IMR-90 (cell line): Measurements from ENCODE around the gene ALOX15. TPM values are rescaled to one million over a fixed set of nuclear protein-coding genes. Genes with fewer than 3 reads are reported as not detected.
"Not testable (repeated sequence)": the region's sequence is repeated elsewhere in the genome, so short reads cannot be mapped to it uniquely, and the experiment has no call there.

Source experiments
- ATAC-seq: fragments of 200-7000 bp; cut with Tn5 transposase; 2 replicates; pipeline ENCODE4 v1.9.1; 2020; ENCODE audit warnings: low read depth, mild to moderate bottlenecking, moderate library complexity
- BruUV-seq: library from RNA; stranded (reverse); fragments of 400-500 nt; replicated peaks from 2 replicates; lab custom pipeline; 2021; lab: Mats Ljungman, UMichigan
- CTCF ChIA-PET: fragments of 300-600 bp; formaldehyde crosslinking; extraction: SDS; loops from one replicate; lab custom pipeline; 2021; ENCODE audit warnings: antibody characterized with exemption; lab: Yijun Ruan, JAX
- POLR2A ChIA-PET: fragments of 300-600 bp; sonication (Branson Sonifier 250); formaldehyde crosslinking; loops from one replicate; lab custom pipeline; 2022; ENCODE audit warnings: antibody characterized with exemption; ENCODE audit not compliant: unreplicated experiment; lab: Charles Lee
- DNase-seq: peaks from one replicate; pipeline ENCODE4 v3.0.0; 2013
- H2AFZ ChIP-seq: replicated peaks from 2 replicates; pipeline ENCODE3; 2013; ENCODE audit warnings: low read length, mild to moderate bottlenecking; ENCODE audit not compliant: poor library complexity
- H2AK5ac ChIP-seq: 2 replicates; pipeline ENCODE4 v1.6.1; 2013; ENCODE audit warnings: low read depth, low read length, inconsistent platforms
- H2AK9ac ChIP-seq: replicated peaks from 2 replicates; pipeline ENCODE3; 2013; ENCODE audit warnings: mild to moderate bottlenecking, low read depth, low read length, moderate library complexity; ENCODE audit not compliant: poor library complexity
- H2BK120ac ChIP-seq: 2 replicates; pipeline ENCODE4 v1.6.1; 2013; ENCODE audit warnings: low read depth, low read length, inconsistent platforms
- H2BK15ac ChIP-seq: 3 replicates; pipeline ENCODE4 v1.6.1; 2013; ENCODE audit warnings: low read depth, low read length, inconsistent platforms
- H2BK20ac ChIP-seq: 2 replicates; pipeline ENCODE4 v1.6.1; 2013; ENCODE audit warnings: low read depth, mild to moderate bottlenecking, inconsistent platforms, low read length, moderate library complexity
- H2BK5ac ChIP-seq: 2 replicates; pipeline ENCODE4 v1.6.1; 2013; ENCODE audit warnings: mild to moderate bottlenecking, low read depth, low read length, inconsistent platforms; ENCODE audit not compliant: poor library complexity, severe bottlenecking
- H3K14ac ChIP-seq: replicated peaks from 2 replicates; pipeline ENCODE4 v1.6.1; 2013; ENCODE audit warnings: low read depth, low read length, inconsistent platforms
- H3K18ac ChIP-seq: 2 replicates; pipeline ENCODE4 v1.6.1; 2013; ENCODE audit warnings: low read depth, low read length, control low read depth
- H3K23ac ChIP-seq: 2 replicates; pipeline ENCODE4 v1.6.1; 2013; ENCODE audit warnings: low read depth, low read length, inconsistent platforms
- H3K27ac ChIP-seq: 2 replicates; pipeline ENCODE4 v1.5.1; 2013; ENCODE audit warnings: mild to moderate bottlenecking, control low read depth, low read length; ENCODE audit not compliant: insufficient read depth
- H3K27me3 ChIP-seq: 2 replicates; pipeline ENCODE4 v1.6.1; 2013; ENCODE audit warnings: low read length; ENCODE audit not compliant: control insufficient read depth, insufficient read depth
- H3K36me3 ChIP-seq: 2 replicates; pipeline ENCODE4 v1.6.1; 2013; ENCODE audit warnings: low read length, mixed read lengths; ENCODE audit not compliant: control insufficient read depth, insufficient read depth
- H3K4ac ChIP-seq: 2 replicates; pipeline ENCODE4 v1.6.1; 2013; ENCODE audit warnings: low read depth, low read length, inconsistent platforms
- H3K4me1 ChIP-seq: 2 replicates; pipeline ENCODE4 v1.6.1; 2013; ENCODE audit warnings: low read length, mixed read lengths; ENCODE audit not compliant: control insufficient read depth, insufficient read depth
- H3K4me2 ChIP-seq: 2 replicates; pipeline ENCODE4 v1.6.1; 2013; ENCODE audit warnings: low read depth, mild to moderate bottlenecking, control low read depth, low read length, moderate library complexity
- H3K4me3 ChIP-seq: 2 replicates; pipeline ENCODE4 v1.5.1; 2013; ENCODE audit warnings: low read depth, mild to moderate bottlenecking, control low read depth, low read length, moderate library complexity; ENCODE audit not compliant: insufficient read depth
- H3K56ac ChIP-seq: 2 replicates; pipeline ENCODE4 v1.6.1; 2013; ENCODE audit warnings: low read length, inconsistent platforms; ENCODE audit not compliant: insufficient read depth; ENCODE audit errors: extremely low read depth
- H3K79me1 ChIP-seq, 2 experiments: 2 replicates each; pipeline ENCODE4 v1.6.1; 2013; ENCODE audit warnings: low read length in 2 of 2, inconsistent platforms in 1 of 2, low read depth in 1 of 2
- H3K9ac ChIP-seq: 2 replicates; pipeline ENCODE4 v1.6.1; 2013; ENCODE audit warnings: low read depth, low read length, control low read depth
- H3K9me1 ChIP-seq: 2 replicates; pipeline ENCODE4 v1.6.1; 2013; ENCODE audit warnings: low read length, inconsistent platforms; ENCODE audit not compliant: insufficient read depth
- H3K9me3 ChIP-seq: 2 replicates; pipeline ENCODE4 v1.6.1; 2013; ENCODE audit warnings: low read length; ENCODE audit not compliant: control insufficient read depth, insufficient read depth
- H4K20me1 ChIP-seq: 2 replicates; pipeline ENCODE4 v1.6.1; 2013; ENCODE audit warnings: low read length, inconsistent platforms; ENCODE audit not compliant: insufficient read depth
- H4K5ac ChIP-seq: 2 replicates; pipeline ENCODE4 v1.6.1; 2013; ENCODE audit warnings: mild to moderate bottlenecking, low read depth, low read length, control low read depth
- H4K8ac ChIP-seq, 2 experiments: 2 replicates each; pipeline ENCODE4 v1.6.1; 2013; ENCODE audit warnings: low read depth in 2 of 2, low read length in 2 of 2, control low read depth in 1 of 2, inconsistent platforms in 1 of 2
- H4K91ac ChIP-seq: 2 replicates; pipeline ENCODE4 v1.6.1; 2013; ENCODE audit warnings: low read depth, low read length, inconsistent platforms; ENCODE audit not compliant: insufficient read depth
- WGBS, 2 experiments: methylation state at CpG; one replicate each; pipeline versions ENCODE4 v1.1.5 to v1.1.7; 2013; ENCODE audit warnings: missing lambda C conversion rate in 2 of 2; ENCODE audit not compliant: insufficient read length in 1 of 2; ENCODE audit errors: extremely low coverage in 2 of 2; 5-methylcytosine and 5-hydroxymethylcytosine counted together
- dilution Hi-C: fragments of 300-500 bp; cut with HindIII; formaldehyde crosslinking; loops from one replicate; pipeline ENCODE4 v1.14.3; 2018; ENCODE audit warnings: low sequenced_read_pairs; ENCODE audit not compliant: unreplicated experiment
- in situ Hi-C: fragments of 300-500 bp; cut with MboI; formaldehyde crosslinking; loops from 3 replicates; pipeline ENCODE4 v1.14.3; 2019; ENCODE audit warnings: low sequenced_read_pairs, inconsistent platforms, mixed read lengths
- intact Hi-C: fragments of 100-400 bp; cut with micrococcal nuclease; formaldehyde crosslinking; loops from 2 replicates; pipeline ENCODE4 v1.10.0; 2022
- polyA plus RNA-seq, 3 experiments: library from polyadenylated mRNA; depleted of rRNA; stranded (reverse); fragments of >200 nt; gene quantifications; 2 replicates each; pipeline ENCODE4 v1.2.3, GENCODE V29; 2012; ENCODE audit warnings: low replicate concordance in 1 of 3
- total RNA-seq: library from RNA; depleted of rRNA; stranded (reverse); fragments of >200 nt; gene quantifications from 2 replicates; pipeline ENCODE4 v1.2.3, GENCODE V29; 2012

The ALOX15 gene
- total and polyA plus RNA-seq, 2 of the 4 experiments (the other 2 are of a cell fraction) = not detected

- H3K23ac ChIP-seq, H2BK5ac ChIP-seq, H3K27ac ChIP-seq, H2AK9ac ChIP-seq, H4K5ac ChIP-seq, H4K20me1 ChIP-seq, H3K79me1 ChIP-seq, H3K9me3 ChIP-seq, H3K36me3 ChIP-seq, ATAC-seq, intact Hi-C loops, CTCF ChIA-PET, DNase-seq, H2BK20ac ChIP-seq, H2AFZ ChIP-seq, H3K4ac ChIP-seq, H2AK5ac ChIP-seq, BruUV-seq, H3K9ac ChIP-seq, H4K8ac ChIP-seq, H3K4me2 ChIP-seq, H3K9me1 ChIP-seq, H3K14ac ChIP-seq, H3K4me3 ChIP-seq, H2BK120ac ChIP-seq, POLR2A ChIA-PET, H3K18ac ChIP-seq, in situ Hi-C loops, H2BK15ac ChIP-seq, H4K91ac ChIP-seq, dilution Hi-C loops, H3K56ac ChIP-seq: not testable (repeated sequence)
- Histone ChIP-seq H3K27me3 (peaks cover 18% of the 10 kb centered on the region), H3K4me1 (peaks cover 16% of the 10 kb centered on the region; the same call in 1 of the 2 replicates)
- 100% methylated on average over 3 of the region's 11 CpGs; no CpG with 5 or more reads in 1 of the 2 experiments for WGBS, 2 experiments
These were observed 36.7 kb downstream of the ALOX15 start for GRCh38 chr17:4604736-4605135.
